T-helper 1 cell treated with Interleukin-12 subunit alpha and Interleukin-12 subunit beta and Interleukin-4 antibody, amounts not matched to agents 30 μg/mL and 1 μg/mL, for 36 hours (primary cell): ENCODE measurements around the gene ZFC3H1.

Experiments
- H3K27ac Mint-ChIP-seq: one replicate; pipeline ENCODE4 v1.8.0; 2021; ENCODE audit warnings: mild to moderate bottlenecking, mixed read lengths
- H3K27me3 Mint-ChIP-seq: one replicate; pipeline ENCODE4 v1.8.0; 2021; ENCODE audit warnings: low read depth, mixed read lengths
- H3K36me3 Mint-ChIP-seq: one replicate; pipeline ENCODE4 v1.8.0; 2021; ENCODE audit warnings: low read depth, mixed read lengths
- H3K4me1 Mint-ChIP-seq: one replicate; pipeline ENCODE4 v1.8.0; 2021; ENCODE audit warnings: low read depth, mixed read lengths
- H3K4me3 Mint-ChIP-seq: one replicate; pipeline ENCODE4 v1.8.0; 2021; ENCODE audit warnings: mild to moderate bottlenecking, moderate library complexity, mixed read lengths
- H3K9me3 Mint-ChIP-seq: one replicate; pipeline ENCODE4 v1.8.0; 2021; ENCODE audit warnings: mixed read lengths

The ZFC3H1 gene

DNA sequence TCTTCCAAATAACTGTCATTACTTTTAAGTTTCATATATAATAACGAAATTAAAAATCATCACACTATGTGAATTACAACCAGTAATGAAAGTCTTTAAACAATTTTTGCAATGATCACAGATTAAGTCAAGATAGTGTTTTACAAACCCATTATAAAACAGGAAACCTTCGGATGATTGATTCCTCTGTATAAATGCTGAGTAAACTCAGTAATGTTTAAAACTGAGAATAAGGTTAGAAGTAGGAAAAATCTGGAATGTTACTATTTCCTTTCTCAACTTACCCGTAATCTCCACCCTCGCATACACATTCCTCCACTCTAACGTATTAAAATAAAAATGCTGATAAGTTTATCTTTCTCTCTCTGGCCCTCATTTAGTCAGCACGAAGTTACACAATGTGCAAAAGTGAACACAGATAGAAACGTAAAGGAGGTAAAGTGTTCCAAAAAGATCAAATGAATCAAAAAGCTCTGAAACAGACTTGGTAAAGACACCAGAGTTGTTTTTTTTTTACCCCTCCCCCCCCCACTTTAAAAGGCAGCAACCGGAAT is 1.6 kb downstream of the ZFC3H1 start:
- peak overlapping the region; percentile 99 for H3K27ac Mint-ChIP-seq

DNA sequence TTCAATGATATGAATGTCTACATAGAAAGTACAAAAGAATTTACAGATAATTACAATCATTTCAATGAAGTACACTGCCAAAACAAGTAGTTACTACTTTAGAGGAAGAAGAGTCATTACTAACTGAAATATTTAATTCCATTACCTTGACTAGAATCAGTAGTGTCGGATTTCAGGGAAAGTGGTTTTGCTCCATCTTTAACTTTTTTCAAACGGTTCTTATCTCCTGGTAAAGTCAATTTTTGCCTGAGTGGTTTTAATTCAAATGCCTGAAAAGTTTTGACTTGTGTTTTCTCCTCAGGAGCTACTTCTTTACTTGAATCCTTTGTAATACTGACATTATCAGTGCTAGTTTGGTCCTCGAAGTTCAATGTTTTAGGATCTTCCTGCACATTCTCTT is 6.9 kb downstream of the ZFC3H1 start:
- H3K4me3 Mint-ChIP-seq = no peak overlapping the region
- peaks cover 33% of the 10 kb centered on the region for H3K4me1 Mint-ChIP-seq
- no peaks in the 10 kb centered on the region for H3K9me3 Mint-ChIP-seq
- H3K27me3 Mint-ChIP-seq = no peaks in the 10 kb centered on the region
- H3K36me3 Mint-ChIP-seq = peaks cover 41% of the 10 kb centered on the region
- no peak overlapping the region for H3K27ac Mint-ChIP-seq

More for the DNA sequence above, 1.6 kb downstream of the ZFC3H1 start:
- Mint-ChIP-seq H3K4me1 (peaks cover 27% of the 10 kb centered on the region), H3K9me3 (no peaks in the 10 kb centered on the region), H3K4me3 (peak overlapping the region; percentile 99), H3K27me3 (no peaks in the 10 kb centered on the region), H3K36me3 (peaks cover 34% of the 10 kb centered on the region)

DNA sequence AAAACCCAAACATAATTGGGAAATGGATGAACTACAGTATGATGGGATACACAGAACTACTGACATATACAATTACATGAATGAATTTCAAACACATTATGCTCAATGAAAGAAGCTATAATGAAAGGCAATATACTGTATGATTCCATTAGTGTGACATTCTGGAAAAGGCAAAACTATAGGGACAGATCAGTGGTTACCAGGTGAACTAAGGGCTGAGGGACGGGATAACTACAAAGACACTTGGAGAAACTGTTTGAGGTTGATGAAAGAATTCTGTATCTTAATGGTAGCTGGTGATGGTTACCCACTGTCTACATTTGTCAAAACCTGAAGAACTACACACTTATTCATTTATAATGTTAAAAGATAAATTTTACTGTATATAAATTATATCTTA is 7.7 kb downstream of the ZFC3H1 start:
- H3K36me3 Mint-ChIP-seq = peaks cover 40% of the 10 kb centered on the region
- H3K4me1 Mint-ChIP-seq = peaks cover 32% of the 10 kb centered on the region
- no peaks in the 10 kb centered on the region for H3K27me3 Mint-ChIP-seq
- no peaks in the 10 kb centered on the region for H3K9me3 Mint-ChIP-seq
- no peak overlapping the region for H3K27ac Mint-ChIP-seq
- peak overlapping the region; percentile 31 for H3K4me3 Mint-ChIP-seq

DNA sequence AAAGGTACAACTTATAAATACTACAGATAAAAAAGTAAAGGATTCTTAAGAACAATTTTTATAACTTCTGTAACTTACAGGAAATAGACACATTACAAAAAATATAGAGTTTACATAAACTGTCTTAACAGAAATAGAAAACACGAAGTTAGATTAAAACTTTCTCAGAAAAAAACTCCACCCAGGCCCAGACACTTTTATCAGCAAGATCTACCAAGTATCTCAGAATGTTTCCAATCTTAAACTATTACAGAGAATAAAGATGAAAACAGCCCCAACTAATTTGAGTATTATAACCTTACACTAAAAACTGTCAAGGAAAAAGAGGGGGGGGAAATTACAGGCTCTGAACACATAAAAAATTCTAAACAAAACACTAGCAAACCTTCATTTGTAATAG is 8.2 kb downstream of the ZFC3H1 start:
- Mint-ChIP-seq H3K4me1 (peaks cover 36% of the 10 kb centered on the region), H3K4me3 (peak overlapping the region; percentile 31), H3K27ac (peak overlapping the region; percentile 22), H3K9me3 (no peaks in the 10 kb centered on the region), H3K27me3 (no peaks in the 10 kb centered on the region), H3K36me3 (peaks cover 40% of the 10 kb centered on the region)

DNA sequence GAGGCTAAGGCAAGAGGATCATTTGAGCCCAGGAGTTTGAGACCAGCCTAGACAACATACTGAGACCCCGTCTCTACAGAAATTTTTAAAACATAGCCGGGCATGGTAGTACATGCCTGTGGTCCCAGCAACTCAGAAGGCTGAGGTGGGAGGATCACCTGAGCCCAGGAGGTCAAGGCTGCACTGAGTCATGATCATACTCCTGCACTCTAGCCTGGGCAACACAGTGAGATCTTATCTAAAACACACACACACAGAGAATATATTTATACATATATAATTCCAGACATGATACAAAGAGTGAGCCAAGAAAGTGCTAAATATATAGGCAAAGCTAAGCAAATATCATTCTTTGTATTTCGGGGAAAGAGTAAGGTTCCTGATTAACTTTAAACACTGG is 9.4 kb downstream of the ZFC3H1 start:
- no peak overlapping the region for H3K27ac Mint-ChIP-seq
- no peaks in the 10 kb centered on the region for H3K9me3 Mint-ChIP-seq
- peak overlapping the region; percentile 16 for H3K4me3 Mint-ChIP-seq
- H3K27me3 Mint-ChIP-seq = no peaks in the 10 kb centered on the region
- H3K36me3 Mint-ChIP-seq = peaks cover 37% of the 10 kb centered on the region
- peaks cover 33% of the 10 kb centered on the region for H3K4me1 Mint-ChIP-seq

DNA sequence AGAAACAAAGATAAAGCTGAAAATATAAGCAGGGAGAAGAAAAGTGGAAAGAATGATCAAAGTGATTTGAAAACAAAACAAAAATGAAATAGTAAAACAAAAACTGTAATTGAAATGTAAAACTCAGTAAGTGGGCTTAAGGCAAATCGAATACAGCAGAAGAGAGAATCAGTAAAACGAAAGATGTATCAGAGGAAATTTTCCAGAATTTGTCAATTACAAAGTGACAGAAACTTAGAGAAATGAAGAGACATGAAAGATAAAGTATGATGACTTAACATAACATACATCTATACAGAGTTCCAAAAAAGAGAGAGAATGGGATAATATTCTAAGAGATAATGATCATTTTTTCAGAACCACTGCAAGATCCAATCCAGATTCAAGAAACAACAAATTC is 10.5 kb downstream of the ZFC3H1 start:
- Mint-ChIP-seq H3K27me3 (no peaks in the 10 kb centered on the region), H3K4me1 (peaks cover 29% of the 10 kb centered on the region), H3K9me3 (no peaks in the 10 kb centered on the region), H3K27ac (no peak overlapping the region), H3K4me3 (no peak overlapping the region), H3K36me3 (peaks cover 30% of the 10 kb centered on the region)

DNA sequence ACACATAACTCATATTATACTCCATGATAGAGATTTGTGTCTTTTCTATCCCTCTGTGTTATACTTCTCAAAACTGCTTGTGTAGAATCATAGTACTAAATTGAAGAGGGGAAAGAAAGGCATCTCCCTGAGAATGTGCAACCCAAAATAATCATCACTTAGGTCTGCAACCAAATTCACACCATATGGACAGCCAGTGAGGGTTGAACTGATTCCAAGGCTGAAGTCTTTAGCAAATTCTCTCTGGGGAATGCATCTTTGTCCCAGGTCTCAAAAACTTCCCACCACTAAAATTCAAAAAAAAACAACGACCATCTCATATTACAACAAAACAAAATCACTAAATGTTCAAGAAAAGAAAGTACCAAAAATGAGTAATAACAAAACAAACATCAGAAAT is 11.0 kb downstream of the ZFC3H1 start:
- H3K4me1 Mint-ChIP-seq = peaks cover 28% of the 10 kb centered on the region

DNA sequence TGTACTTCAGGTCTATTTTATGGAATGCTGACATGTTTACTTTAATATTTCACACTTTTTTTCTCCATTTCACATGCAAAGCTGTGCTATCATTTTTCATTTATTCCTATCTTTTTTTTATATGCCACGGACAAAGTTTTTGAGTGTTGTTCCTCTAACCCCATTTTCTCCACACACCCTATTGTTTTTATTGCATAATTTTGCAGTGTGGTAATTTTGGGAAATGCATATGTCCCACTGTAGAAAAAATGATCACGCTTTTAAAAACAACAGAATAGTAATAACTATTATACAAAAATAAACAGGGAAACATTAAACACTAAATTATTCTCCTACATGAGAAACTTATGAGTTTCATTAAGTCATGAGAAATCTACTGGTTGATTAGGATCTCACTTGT is 14.2 kb downstream of the ZFC3H1 start:
- Mint-ChIP-seq H3K27ac (no peak overlapping the region), H3K4me3 (no peak overlapping the region), H3K36me3 (peaks cover 22% of the 10 kb centered on the region), H3K27me3 (no peaks in the 10 kb centered on the region), H3K9me3 (no peaks in the 10 kb centered on the region), H3K4me1 (peaks cover 14% of the 10 kb centered on the region)

More for the DNA sequence above, 11.0 kb downstream of the ZFC3H1 start:
- peaks cover 28% of the 10 kb centered on the region for H3K36me3 Mint-ChIP-seq
- H3K27ac Mint-ChIP-seq = no peak overlapping the region
- H3K4me3 Mint-ChIP-seq = no peak overlapping the region
- H3K27me3 Mint-ChIP-seq = no peaks in the 10 kb centered on the region
- H3K9me3 Mint-ChIP-seq = no peaks in the 10 kb centered on the region

DNA sequence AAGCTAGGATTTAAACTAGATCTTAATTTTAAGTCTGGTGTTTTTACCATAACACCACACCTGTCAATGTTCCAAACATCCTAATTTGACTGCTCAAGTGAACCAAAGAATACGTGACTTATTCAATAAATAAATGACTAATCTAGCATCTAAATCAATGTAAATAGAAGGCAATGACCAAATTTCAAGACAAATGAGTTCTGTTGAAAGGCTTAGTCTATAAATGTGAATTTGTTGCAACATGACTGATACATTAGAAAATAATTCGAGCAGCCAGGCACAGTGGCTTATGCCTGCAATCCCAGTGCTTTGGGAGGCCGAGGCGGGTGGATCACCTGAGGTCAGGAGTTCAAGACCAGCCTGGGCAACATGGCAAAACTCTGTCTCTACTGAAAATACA is 15.1 kb downstream of the ZFC3H1 start:
- peaks cover 12% of the 10 kb centered on the region for H3K4me1 Mint-ChIP-seq
- H3K27ac Mint-ChIP-seq = no peak overlapping the region
- peaks cover 25% of the 10 kb centered on the region for H3K36me3 Mint-ChIP-seq
- H3K9me3 Mint-ChIP-seq = no peaks in the 10 kb centered on the region
- H3K4me3 Mint-ChIP-seq = no peak overlapping the region
- H3K27me3 Mint-ChIP-seq = no peaks in the 10 kb centered on the region

DNA sequence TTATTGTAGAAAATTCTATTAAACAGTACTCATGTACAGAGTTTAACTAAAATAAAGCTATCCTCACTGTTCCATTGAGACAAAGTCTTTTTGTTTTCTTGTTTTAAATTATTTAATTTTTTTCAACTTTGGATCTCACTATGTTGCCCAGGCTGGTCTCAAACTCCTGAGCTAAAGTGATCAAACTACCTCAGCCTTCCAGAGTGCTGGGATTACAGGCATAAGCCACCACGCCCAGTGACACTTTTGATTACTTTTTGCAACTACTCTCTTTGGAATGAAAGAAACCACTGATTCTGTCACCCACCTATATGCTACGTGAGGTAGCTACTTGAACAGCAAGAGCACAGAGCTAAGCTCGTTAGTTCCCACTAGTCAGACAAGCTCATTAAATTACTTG is 17.1 kb downstream of the ZFC3H1 start:
- Mint-ChIP-seq H3K4me3 (no peak overlapping the region), H3K4me1 (peaks cover 15% of the 10 kb centered on the region), H3K9me3 (no peaks in the 10 kb centered on the region), H3K36me3 (peaks cover 36% of the 10 kb centered on the region), H3K27ac (no peak overlapping the region), H3K27me3 (no peaks in the 10 kb centered on the region)

DNA sequence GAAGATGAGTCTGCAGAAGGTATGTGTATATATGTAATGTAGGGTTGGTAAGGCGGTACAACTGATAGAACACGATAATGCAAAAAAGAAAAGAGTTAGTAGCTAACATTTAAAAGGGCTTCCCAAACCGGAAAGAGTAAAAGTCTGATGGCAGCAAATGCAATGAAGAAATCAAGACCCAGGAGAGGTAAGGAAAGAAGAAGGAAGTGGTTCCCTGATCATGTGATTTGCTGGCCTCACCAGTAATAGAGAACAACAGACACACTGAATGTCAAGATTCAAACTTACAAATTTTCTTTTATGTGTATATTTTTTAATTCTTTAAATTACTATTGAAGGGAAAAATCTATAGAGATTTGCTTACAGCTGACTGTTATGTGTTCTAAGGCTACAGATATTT is 18.4 kb downstream of the ZFC3H1 start:
- Mint-ChIP-seq H3K9me3 (no peaks in the 10 kb centered on the region), H3K27me3 (no peaks in the 10 kb centered on the region), H3K4me1 (peaks cover 12% of the 10 kb centered on the region), H3K27ac (no peak overlapping the region), H3K36me3 (peaks cover 38% of the 10 kb centered on the region), H3K4me3 (no peak overlapping the region)

DNA sequence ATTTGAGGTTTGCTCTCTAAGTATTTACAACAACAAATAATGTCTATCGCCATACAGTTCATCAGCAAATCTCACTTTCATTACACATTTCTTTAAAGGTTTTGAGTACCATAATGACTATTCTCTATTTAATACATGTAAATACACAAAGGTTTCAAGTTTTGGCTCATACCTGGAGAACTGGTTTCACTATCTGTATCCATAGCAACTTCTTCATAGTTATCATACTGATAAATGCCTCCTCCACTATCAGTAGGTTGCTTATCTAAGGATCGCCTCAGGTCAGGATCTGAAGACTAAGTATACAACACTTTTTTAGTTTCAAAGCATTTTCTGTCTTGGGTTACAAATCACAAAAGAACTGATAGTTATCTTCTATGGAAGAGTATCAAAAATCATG is 21.4 kb downstream of the ZFC3H1 start:
- H3K27ac Mint-ChIP-seq = no peak overlapping the region
- H3K9me3 Mint-ChIP-seq = no peaks in the 10 kb centered on the region
- H3K36me3 Mint-ChIP-seq = peaks cover 41% of the 10 kb centered on the region
- H3K4me3 Mint-ChIP-seq = no peak overlapping the region
- no peaks in the 10 kb centered on the region for H3K27me3 Mint-ChIP-seq
- H3K4me1 Mint-ChIP-seq = peaks cover 15% of the 10 kb centered on the region

DNA sequence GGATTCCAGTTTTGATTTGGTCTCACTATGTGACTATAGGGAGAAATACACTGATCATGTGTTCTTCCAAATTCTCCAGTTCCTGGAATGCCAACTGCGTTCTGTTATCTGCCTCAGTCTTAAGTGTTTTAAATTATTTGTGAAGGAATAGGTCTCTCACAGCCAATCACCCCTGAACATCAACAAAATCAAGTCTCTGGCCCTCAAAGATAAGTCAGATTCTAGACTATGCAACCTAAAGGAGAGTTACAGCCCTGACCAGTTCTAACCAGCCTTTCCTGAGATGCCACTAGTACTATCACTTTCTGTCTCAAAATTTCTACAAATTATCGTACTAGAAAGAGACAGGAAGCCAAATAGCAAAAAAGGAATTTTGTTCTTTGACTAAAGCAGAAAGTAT is 22.3 kb downstream of the ZFC3H1 start:
- Mint-ChIP-seq H3K27me3 (no peaks in the 10 kb centered on the region), H3K36me3 (peaks cover 37% of the 10 kb centered on the region), H3K9me3 (no peaks in the 10 kb centered on the region), H3K4me3 (no peak overlapping the region), H3K4me1 (peaks cover 16% of the 10 kb centered on the region), H3K27ac (no peak overlapping the region)

DNA sequence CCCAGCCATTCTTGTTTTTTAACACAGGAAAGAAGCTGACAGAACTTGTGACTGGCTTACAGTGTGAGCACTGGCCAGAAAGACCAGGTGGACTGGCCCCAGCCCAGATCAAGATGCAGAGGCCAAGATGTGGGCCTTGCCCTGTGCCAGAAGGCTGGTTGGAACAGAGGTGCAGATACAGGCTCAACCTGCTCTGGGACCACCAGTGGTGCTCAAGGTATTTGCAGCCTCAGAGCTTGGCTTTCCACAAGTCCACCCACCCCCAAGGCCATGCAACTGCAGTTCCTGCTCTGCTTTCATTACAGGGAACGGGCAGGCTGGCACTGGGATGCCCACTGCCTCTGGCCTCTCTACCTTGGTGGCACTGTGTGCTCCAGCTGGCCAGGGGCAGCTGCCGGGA is 23.3 kb downstream of the ZFC3H1 start:
- peaks cover 36% of the 10 kb centered on the region for H3K36me3 Mint-ChIP-seq
- no peaks in the 10 kb centered on the region for H3K9me3 Mint-ChIP-seq
- H3K4me3 Mint-ChIP-seq = no peak overlapping the region
- peaks cover 15% of the 10 kb centered on the region for H3K4me1 Mint-ChIP-seq
- no peaks in the 10 kb centered on the region for H3K27me3 Mint-ChIP-seq
- no peak overlapping the region for H3K27ac Mint-ChIP-seq

DNA sequence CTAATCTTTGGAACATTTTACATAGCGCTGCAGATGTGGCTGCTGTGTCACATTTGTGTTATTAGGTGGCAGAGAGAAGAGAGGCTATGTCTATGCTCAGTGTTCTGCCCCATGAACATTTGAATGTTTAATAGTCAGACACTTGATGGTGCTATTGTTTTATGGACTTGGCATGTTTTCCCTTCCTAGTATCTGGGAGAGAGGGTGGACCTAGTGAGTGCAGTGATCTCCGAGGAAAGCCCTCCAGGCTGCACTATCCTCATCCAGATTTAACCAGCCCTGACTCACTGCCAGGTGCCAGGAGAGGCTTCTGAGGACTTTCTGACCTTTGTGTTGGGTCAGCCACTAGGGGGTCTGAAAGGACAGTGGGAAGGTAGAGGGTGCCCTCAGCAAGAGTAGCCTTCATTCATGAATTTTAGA is 24.3 kb downstream of the ZFC3H1 start:
- Mint-ChIP-seq H3K4me3 (no peak overlapping the region), H3K36me3 (peaks cover 39% of the 10 kb centered on the region), H3K4me1 (peaks cover 12% of the 10 kb centered on the region), H3K27ac (no peak overlapping the region), H3K27me3 (no peaks in the 10 kb centered on the region), H3K9me3 (no peaks in the 10 kb centered on the region)

DNA sequence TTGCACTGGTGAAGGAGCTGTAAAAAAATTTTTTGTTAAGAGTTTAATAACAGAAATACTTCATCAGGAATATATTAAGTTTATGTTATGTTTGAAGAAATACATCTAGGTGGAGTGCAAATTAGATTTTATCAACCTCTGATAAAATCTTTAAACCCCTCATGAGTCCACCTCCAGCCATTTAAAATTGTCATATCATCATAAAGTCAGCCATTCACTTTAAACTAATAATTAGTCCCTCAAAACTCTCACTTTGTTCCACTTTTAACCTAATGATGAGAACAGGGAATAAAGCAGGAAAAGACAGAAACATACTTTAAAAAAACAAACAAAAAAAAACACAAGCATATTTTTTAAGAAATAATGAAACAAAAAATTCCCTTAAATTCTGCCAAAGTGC is 25.1 kb downstream of the ZFC3H1 start:
- no peak overlapping the region for H3K27ac Mint-ChIP-seq
- H3K9me3 Mint-ChIP-seq = no peaks in the 10 kb centered on the region
- H3K27me3 Mint-ChIP-seq = no peaks in the 10 kb centered on the region

More for the DNA sequence above, 25.1 kb downstream of the ZFC3H1 start:
- H3K36me3 Mint-ChIP-seq = peaks cover 36% of the 10 kb centered on the region
- no peak overlapping the region for H3K4me3 Mint-ChIP-seq
- peaks cover 12% of the 10 kb centered on the region for H3K4me1 Mint-ChIP-seq
